Muscle of leg (tissue), 11 donors: ENCODE measurements around the gene R3HCC1L. TPM values are rescaled to one million over a fixed set of nuclear protein-coding genes. Genes with fewer than 3 reads are reported as not detected.
"Not testable (repeated sequence)": the region's sequence is repeated elsewhere in the genome, so short reads cannot be mapped to it uniquely, and the experiment has no call there.

ENCODE experiments used
- DNase-seq: peaks from one replicate; pipeline ENCODE4 v3.0.0; 2013
- H3K27ac ChIP-seq: one replicate; pipeline ENCODE4 v1.5.1; 2013; ENCODE audit warnings: mild to moderate bottlenecking, low read length, control low read depth
- H3K27me3 ChIP-seq: one replicate; pipeline ENCODE4 v1.6.1; 2013; ENCODE audit warnings: low read length; ENCODE audit not compliant: control insufficient read depth, insufficient read depth
- H3K36me3 ChIP-seq: one replicate; pipeline ENCODE4 v1.6.1; 2013; ENCODE audit warnings: low read length; ENCODE audit not compliant: control insufficient read depth, insufficient read depth
- H3K4me1 ChIP-seq: one replicate; pipeline ENCODE4 v1.6.1; 2013; ENCODE audit warnings: low read length; ENCODE audit not compliant: control insufficient read depth, insufficient read depth
- H3K4me3 ChIP-seq: one replicate; pipeline ENCODE4 v1.5.1; 2013; ENCODE audit warnings: low read length, control low read depth
- H3K9me3 ChIP-seq: replicated peaks from 2 replicates; pipeline ENCODE4 v1.6.1; 2013; ENCODE audit warnings: low read depth, low read length; ENCODE audit not compliant: control insufficient read depth
- WGBS: methylation state at CpG from one replicate; pipeline ENCODE4 v1.1.5; 2013; ENCODE audit warnings: missing lambda C conversion rate; ENCODE audit not compliant: insufficient coverage; 5-methylcytosine and 5-hydroxymethylcytosine counted together
- polyA plus RNA-seq, 8 donors: library from polyadenylated mRNA; unstranded; fragments of 120-200 nt; gene quantifications; one replicate each; pipeline versions ENCODE4 v1.2.1 to v1.2.3, GENCODE V29; 2013; ENCODE audit warnings: inconsistent platforms in 1 of 8, low replicate concordance in 1 of 8; ENCODE audit not compliant: insufficient read length in 8 of 8, insufficient read depth in 1 of 8
- total RNA-seq: library from RNA; stranded (reverse); fragments of 120-200 nt; gene quantifications from one replicate; pipeline ENCODE4 v1.2.4, GENCODE V29; 2013

The R3HCC1L gene
- total and polyA plus RNA-seq, 9 donors, result 10.0 to 13.5 (median 11.9) TPM

- H3K27me3 ChIP-seq, result no peaks in the 10 kb centered on the region
- H3K27ac ChIP-seq, result no peak overlapping the region
- H3K4me1 ChIP-seq, result peaks cover 11% of the 10 kb centered on the region
- 29% methylated on average over 2 of the region's 3 CpGs for WGBS
- H3K36me3 ChIP-seq, result peaks cover 3% of the 10 kb centered on the region
- no peaks in the 10 kb centered on the region for H3K9me3 ChIP-seq
- no peak overlapping the region for H3K4me3 ChIP-seq
- DNase-seq, result peak; percentile 59
Measured at GRCh38 chr10:98170249-98171117, 36.0 kb downstream of the R3HCC1L start.

- H3K9me3 ChIP-seq, result no peaks in the 10 kb centered on the region
- peaks cover 11% of the 10 kb centered on the region for H3K4me1 ChIP-seq
- H3K27ac ChIP-seq, result peak overlapping the region; percentile 62
- DNase-seq, result peak; percentile 96
- 20% methylated on average over 1 of the region's 4 CpGs for WGBS
- no peaks in the 10 kb centered on the region for H3K36me3 ChIP-seq
- H3K4me3 ChIP-seq, result no peak overlapping the region
- no peaks in the 10 kb centered on the region for H3K27me3 ChIP-seq
Measured at GRCh38 chr10:98172073-98172472, 37.6 kb downstream of the R3HCC1L start.

GRCh38 chr10:98172495-98172894, 38.0 kb downstream of the R3HCC1L start:
- peak overlapping the region; percentile 62 for H3K27ac ChIP-seq
- H3K27me3 ChIP-seq, result no peaks in the 10 kb centered on the region
- H3K36me3 ChIP-seq, result no peaks in the 10 kb centered on the region
- H3K4me3 ChIP-seq, result no peak overlapping the region
- 60% methylated on average over 2 of the region's 5 CpGs for WGBS
- H3K9me3 ChIP-seq, result no peaks in the 10 kb centered on the region
- peaks cover 11% of the 10 kb centered on the region for H3K4me1 ChIP-seq
- DNase-seq, result peak; percentile 59

GRCh38 chr10:98173260-98173659, 38.8 kb downstream of the R3HCC1L start:
- Histone ChIP-seq H3K36me3 (no peaks in the 10 kb centered on the region), H3K27ac (no peak overlapping the region), H3K4me1 (peaks cover 11% of the 10 kb centered on the region), H3K4me3 (no peak overlapping the region), H3K9me3 (no peaks in the 10 kb centered on the region), H3K27me3 (no peaks in the 10 kb centered on the region)
- DNase-seq, result no peak
- no CpG with 5 or more reads among the region's 6 CpGs for WGBS

- not testable (repeated sequence) for H3K4me1 ChIP-seq, H3K36me3 ChIP-seq, H3K27ac ChIP-seq, H3K27me3 ChIP-seq, H3K4me3 ChIP-seq, H3K9me3 ChIP-seq, DNase-seq
- WGBS, result 96% methylated on average over 13 of the region's 14 CpGs
Measured at GRCh38 chr10:98182351-98182915, 48.0 kb downstream of the R3HCC1L start.

GRCh38 chr10:98186681-98187080, 52.2 kb downstream of the R3HCC1L start:
- no peak for DNase-seq
- Histone ChIP-seq H3K4me3 (no peak overlapping the region), H3K9me3 (no peaks in the 10 kb centered on the region), H3K27ac (no peak overlapping the region), H3K36me3 (peaks cover 11% of the 10 kb centered on the region), H3K27me3 (no peaks in the 10 kb centered on the region), H3K4me1 (no peaks in the 10 kb centered on the region)
- WGBS, result 100% methylated on average over 1 of the region's 1 CpG

- 100% methylated on average over 2 of the region's 4 CpGs for WGBS
- not testable (repeated sequence) for H3K36me3 ChIP-seq, H3K27me3 ChIP-seq, H3K4me1 ChIP-seq, H3K9me3 ChIP-seq, H3K27ac ChIP-seq, DNase-seq, H3K4me3 ChIP-seq
Measured at GRCh38 chr10:98190773-98191172, 56.3 kb downstream of the R3HCC1L start.

- Histone ChIP-seq H3K36me3 (peaks cover 1% of the 10 kb centered on the region), H3K27ac (no peak overlapping the region), H3K4me3 (no peak overlapping the region), H3K27me3 (no peaks in the 10 kb centered on the region), H3K9me3 (peaks cover 6% of the 10 kb centered on the region), H3K4me1 (no peaks in the 10 kb centered on the region)
- no CpG with 5 or more reads among the region's 2 CpGs for WGBS
- no peak for DNase-seq
Measured at GRCh38 chr10:98193037-98193436, 58.6 kb downstream of the R3HCC1L start.

- no peaks in the 10 kb centered on the region for H3K36me3 ChIP-seq
- H3K9me3 ChIP-seq, result peaks cover 6% of the 10 kb centered on the region
- no peaks in the 10 kb centered on the region for H3K4me1 ChIP-seq
- DNase-seq, result no peak
- no peak overlapping the region for H3K27ac ChIP-seq
- no peak overlapping the region for H3K4me3 ChIP-seq
- no peaks in the 10 kb centered on the region for H3K27me3 ChIP-seq
- WGBS, result no CpG with 5 or more reads among the region's 3 CpGs
Measured at GRCh38 chr10:98194633-98195032, 60.2 kb downstream of the R3HCC1L start.

- no peaks in the 10 kb centered on the region for H3K4me1 ChIP-seq
- H3K27ac ChIP-seq, result no peak overlapping the region
- peaks cover 6% of the 10 kb centered on the region for H3K9me3 ChIP-seq
- no CpG with 5 or more reads among the region's 1 CpG for WGBS
- H3K36me3 ChIP-seq, result no peaks in the 10 kb centered on the region
- DNase-seq, result no peak
- no peaks in the 10 kb centered on the region for H3K27me3 ChIP-seq
- no peak overlapping the region for H3K4me3 ChIP-seq
Measured at GRCh38 chr10:98195120-98195519, 60.7 kb downstream of the R3HCC1L start.
